ENCODE measurements around the gene TMEM234. TPM values are rescaled to one million over a fixed set of nuclear protein-coding genes. Genes with fewer than 3 reads are reported as not detected.

The TMEM234 gene
- total and polyA plus RNA-seq, 2 of the 13 experiments (the other 11 are each of a cell fraction or from before 2014, with no cell fraction given) = 6.1 to 9.0 TPM

DNA sequence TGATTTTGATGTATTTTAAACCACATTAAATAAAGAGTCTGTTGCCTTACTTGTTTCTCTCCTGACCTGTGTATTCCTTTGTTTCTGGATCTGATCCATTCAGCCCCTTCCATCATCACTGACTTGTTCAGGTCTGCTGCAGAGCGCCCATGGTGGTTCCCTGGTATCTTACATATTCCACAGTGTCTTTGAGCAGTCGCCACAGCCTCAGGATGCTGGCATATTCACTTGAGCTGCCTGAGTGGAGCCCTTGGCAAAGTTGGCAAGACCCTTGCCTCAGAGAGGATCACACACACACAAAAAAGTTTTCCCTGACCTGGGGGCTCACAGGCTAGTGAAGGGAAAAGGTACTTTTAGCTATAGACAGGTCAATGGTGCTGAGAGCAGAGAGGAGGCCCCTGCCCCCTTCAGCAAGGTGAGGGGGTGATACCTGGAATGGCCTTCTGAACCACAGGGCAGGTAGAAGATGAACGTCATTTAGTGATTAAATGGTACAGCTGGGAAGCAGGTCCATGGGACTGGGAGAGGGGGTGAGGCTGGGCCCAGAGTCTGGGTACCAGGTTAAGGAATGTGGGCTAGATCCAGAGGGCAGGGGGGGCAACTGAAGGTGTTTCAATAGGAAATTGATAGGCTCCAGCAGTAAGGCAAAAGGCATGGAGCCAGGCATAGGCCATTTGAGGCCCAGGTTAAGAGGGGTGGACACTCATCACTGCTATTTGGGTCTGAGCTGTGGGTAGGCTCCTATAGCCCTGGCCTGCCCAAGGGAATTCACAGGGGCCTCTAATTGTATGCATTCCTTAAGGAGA, 23.7 kb downstream of the TMEM234 start (continued):
- TF ChIP-seq POLR2AphosphoS2 (IDR thresholded peaks at IDR 0.05; ENCODE audit: low read depth, low read length) (no peak), ZNF253 (CRISPR knock-in tag; IDR thresholded peaks at IDR 0.05; ENCODE audit: borderline replicate concordance) (no peak)

GRCh38 chr1:32197837-32198236, 24.3 kb downstream of the TMEM234 start:
- Histone ChIP-seq H3K27me3 (ENCODE audit: control insufficient read depth in 1 of 2, insufficient read depth in 2 of 2, low read length in 2 of 2) (no peaks in the 10 kb centered on the region), H3K9me3 (ENCODE audit: low read length) (no peaks in the 10 kb centered on the region), H4K20me1 (ENCODE audit: insufficient read depth, low read length) (no peaks in the 10 kb centered on the region), H3K4me2 (ENCODE audit: low read depth, low read length) (no peak overlapping the region), H3K4me1 (ENCODE audit: insufficient read depth, low read length) (peaks cover 20% of the 10 kb centered on the region), H2AFZ (ENCODE audit: low read length) (no peak overlapping the region), H3K9ac (ENCODE audit: insufficient read depth, low read depth, low read length) (no peak overlapping the region), H3K4me3 (replicated peaks in 1 of 3; ENCODE audit: insufficient read depth in 1 of 3, low read depth in 2 of 3, low read length in 3 of 3) (no peak overlapping the region), H3K36me3 (replicated peaks in 1 of 2; ENCODE audit: control insufficient read depth in 1 of 2, insufficient read depth in 2 of 2, low read length in 2 of 2) (peaks cover 28 to 44% of the 10 kb centered on the region in 2 experiments), H3K79me2 (ENCODE audit: insufficient read depth, low read length) (no peaks in the 10 kb centered on the region), H3K27ac (ENCODE audit: extremely low read length, insufficient read depth, low read length) (no peak overlapping the region)
- intact Hi-C loops (cut with micrococcal nuclease; ENCODE audit: unreplicated experiment) = no loop called here
- in situ Hi-C loops (cut with HindIII; ENCODE audit: extremely low pct_ligation_motif_present, low pct_unique_long_range_greater_than_20kb) = no loop called here
- FAIRE-seq (no peak), DNase-seq (ENCODE audit: low spot score) (no peak), ATAC-seq (no peak)
- POLR2A ChIA-PET = interaction anchor here (0.7 to 4.8 kb wide), 7 partner anchors 8 to 90 kb away, joined by 3 to 38 read pairs (median 3); partner anchors contain the start of genes IQCC, KPNA6 and TXLNA
- CTCF ChIA-PET (ENCODE audit: low intra/inter-chr PET ratio, low total read pairs) = no interaction called here
- TF ChIP-seq ZNF274 (CRISPR knock-in tag; IDR thresholded peaks at IDR 0.05) (no peak), TCF7L2 (IDR thresholded peaks at IDR 0.05; ENCODE audit: low read depth, low read length) (no peak), RAD21 (CRISPR knock-in tag; IDR thresholded peaks at IDR 0.05) (no peak), KDM5B (CRISPR knock-in tag; IDR thresholded peaks at IDR 0.05; ENCODE audit: borderline replicate concordance) (no peak), AGO2 (optimal IDR thresholded peaks at IDR 0.05; ENCODE audit: low read depth, low read length) (peak; percentile 21)
- WGBS (ENCODE audit: low lambda C conversion rate) = 92% methylated on average over 6 of the region's 6 CpGs
- BruUV-seq (replicated peaks) = no TSS peak
